Stimulated activated CD4-positive, alpha-beta T cell treated with anti-CD3 and anti-CD28 coated beads, TNF-alpha, amount 100 ng/mL, for 4 hours (primary cell): ENCODE data around the gene CSNK1G2.
"Not testable (repeated sequence)": the region's sequence is repeated elsewhere in the genome, so short reads cannot be mapped to it uniquely, and the experiment has no call there.

Source experiments
- DNase-seq, 3 experiments: peaks; one replicate each; pipeline ENCODE4 v3.0.0-alpha.2; 2020; ENCODE audit warnings: low read depth in 3 of 3

CSNK1G2 gene

DNA sequence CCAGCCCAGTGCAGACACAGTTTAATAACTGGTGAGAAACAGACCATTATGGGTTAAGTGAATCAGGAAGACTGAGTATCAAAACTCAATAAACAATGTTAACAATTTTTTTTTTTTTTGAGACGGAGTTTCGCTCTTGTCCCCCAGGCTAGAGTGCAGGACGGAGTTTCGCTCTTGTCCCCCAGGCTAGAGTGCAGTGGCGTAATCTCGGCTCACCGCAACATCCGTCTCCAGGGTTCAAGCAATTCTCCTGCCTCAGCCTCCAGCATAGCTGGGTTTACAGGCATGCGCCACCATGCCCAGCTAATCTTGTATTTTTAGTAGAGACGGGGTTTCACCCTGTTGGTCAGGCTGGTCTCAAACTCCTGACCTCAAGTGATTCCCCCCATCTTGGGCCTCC, 47.5 kb downstream of the CSNK1G2 start:
- not testable (repeated sequence) for DNase-seq

GRCh38 chr19:1989513-1990229, 48.7 kb downstream of the CSNK1G2 start:
- DNase-seq: no peak

- no peak for DNase-seq
These were observed 49.5 kb downstream of the CSNK1G2 start for GRCh38 chr19:1990230-1991017.

DNA sequence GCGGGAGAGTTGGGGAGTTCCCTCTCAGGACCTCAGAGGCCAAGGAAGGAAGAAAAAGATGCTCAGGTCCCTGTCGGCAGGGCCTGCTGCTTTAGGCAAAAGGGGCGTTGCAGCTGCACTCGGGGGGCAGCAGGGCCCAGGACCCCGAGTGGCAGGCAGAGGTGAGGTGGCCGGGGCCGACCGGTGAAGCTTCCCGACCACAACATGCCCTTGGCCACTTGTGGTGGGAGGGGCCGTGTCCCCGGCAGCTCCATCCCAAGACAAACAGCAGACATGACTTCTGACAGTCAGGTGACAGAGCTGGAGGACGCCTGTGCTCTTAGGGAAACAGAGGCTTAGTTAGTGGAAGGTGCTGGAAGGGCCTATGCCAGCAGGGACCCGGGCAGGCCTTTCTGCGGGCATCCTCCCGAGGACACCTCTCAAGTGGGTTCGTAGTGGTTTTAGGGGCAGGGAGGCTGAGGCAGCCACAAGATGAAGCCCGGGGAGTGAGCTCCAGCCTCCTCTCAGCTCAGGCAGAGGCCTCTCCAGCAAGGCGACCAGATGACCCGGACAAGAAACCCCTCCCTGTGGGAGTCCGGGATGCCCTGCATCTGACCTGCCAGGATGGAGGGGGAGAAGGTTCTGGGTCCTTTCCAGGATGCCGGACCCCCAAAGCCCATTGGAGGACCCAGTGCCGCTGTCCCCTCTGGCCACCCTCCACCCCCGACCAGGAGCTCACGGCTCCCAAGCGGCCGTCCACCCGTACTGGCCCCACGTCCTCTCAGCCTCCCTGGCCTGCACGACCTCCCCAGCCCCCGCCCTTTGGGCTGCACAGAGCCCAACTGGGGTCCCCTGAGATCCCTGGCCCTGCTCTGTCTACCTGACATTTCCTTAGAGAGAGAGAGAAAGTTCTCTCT, 50.3 kb downstream of the CSNK1G2 start:
- DNase-seq: no peak

- no peak for DNase-seq
These were observed 51.8 kb downstream of the CSNK1G2 start for GRCh38 chr19:1992759-1993260.

DNA sequence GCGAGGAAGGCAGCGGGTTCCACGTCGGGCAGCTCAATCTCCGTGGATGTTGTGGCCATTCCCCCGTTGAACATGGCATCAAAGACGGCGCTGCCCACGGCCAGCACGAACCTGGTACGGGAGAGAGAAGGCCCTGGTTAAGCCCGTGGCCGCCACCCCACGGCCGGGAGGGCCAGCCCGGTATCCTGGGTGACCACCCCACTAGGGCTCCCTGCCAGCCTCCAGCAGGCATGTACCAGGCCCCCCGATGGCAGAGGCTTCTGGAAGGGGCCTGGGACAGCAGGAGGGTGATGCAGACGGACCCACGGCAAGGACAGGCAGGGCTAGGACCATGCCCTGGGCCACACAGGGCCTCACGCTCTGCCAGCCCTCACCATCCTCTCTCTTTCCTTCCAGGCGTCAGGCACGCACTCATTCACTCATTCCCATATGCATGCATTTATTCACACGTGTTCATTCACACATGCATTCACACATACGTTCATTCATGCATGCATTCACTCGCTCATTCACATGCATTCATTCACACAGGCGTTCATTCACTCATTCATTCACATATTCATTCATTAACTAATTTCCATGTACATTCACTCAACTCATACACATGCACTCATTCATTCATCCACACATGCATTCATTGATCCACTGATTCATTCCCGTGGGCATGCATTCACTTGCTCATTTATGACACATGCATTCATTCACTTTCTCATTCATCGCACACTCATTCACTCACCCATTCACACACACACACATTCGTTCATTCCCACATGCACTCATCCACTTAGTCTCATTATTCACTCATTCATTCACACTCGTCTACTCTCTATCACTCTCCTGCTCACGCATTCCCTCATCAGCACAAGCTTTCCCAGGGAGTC, 56.6 kb downstream of the CSNK1G2 start:
- no peak for DNase-seq

DNA sequence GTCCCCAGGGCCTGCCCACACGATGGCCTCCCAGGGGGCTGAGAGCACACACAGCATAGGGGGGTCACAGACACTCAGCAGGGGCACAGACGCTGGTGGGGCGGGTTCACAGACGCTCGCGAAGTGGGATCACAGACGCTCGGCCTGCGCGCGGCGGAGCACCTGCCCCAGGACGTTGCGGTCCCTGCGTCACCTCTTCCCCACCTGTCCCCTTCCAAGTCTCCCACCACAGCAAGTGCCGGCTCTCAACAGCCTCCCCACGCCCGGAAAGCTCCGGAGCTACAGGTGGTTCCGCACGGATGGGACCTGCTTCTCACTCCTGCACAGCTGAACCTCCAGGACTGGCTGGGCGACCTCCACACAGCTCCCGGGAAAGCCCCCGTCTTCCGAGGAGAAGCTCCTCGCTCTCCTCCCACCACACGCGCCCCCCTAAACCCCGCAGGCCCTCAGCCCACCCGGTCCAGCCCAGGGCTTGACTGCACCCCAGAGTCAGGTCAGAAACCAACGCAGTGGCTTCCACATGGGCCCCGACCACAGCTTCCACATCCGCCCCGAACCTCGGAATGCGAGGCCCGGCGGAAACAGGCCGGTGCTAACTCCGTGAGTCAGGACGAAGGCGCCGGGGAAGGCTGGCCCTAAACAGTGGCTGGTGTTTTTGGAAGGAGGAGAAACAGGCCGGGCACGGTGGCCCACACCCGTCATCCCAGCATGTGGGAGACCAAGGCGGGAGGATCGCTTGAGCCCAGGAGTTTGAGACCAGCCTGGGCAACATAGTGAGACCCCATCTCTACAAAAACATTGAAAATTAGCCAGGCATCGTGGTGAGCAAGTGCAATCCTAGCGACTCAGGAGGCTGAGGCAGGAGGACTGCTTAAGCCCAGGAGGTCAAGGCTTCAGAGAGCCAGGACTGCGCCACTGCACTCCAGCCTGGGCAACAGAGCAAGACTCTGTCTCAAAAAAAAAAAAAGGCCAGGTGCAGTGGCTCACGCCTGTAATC, 58.0 kb downstream of the CSNK1G2 start:
- DNase-seq: no peak

- no peak for DNase-seq
These were observed 59.0 kb downstream of the CSNK1G2 start for GRCh38 chr19:1999856-2000515.

DNA sequence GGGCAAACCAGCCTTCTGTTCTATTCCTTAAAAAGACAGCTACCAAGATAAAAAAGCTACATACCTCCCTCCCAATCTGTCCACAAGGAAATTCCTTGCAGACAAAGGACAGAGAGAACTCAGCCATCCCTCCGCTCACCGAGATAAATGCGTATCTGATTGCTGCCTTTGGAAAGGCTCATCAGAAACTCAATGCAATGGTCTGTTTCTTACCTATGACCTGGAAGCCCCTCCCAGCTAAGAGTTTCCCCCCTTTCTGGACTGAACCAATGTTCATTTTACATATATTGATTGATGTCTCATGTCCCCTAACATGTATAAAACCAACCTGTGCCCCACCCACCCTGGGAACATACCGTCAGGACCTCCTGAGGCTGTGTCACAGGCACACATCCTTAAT, 62.9 kb downstream of the CSNK1G2 start:
- no peak for DNase-seq

GRCh38 chr19:2010135-2010668, 69.2 kb downstream of the CSNK1G2 start:
- no peak for DNase-seq

GRCh38 chr19:2011169-2011568, 70.2 kb downstream of the CSNK1G2 start:
- no peak for DNase-seq

- no peak for DNase-seq
These were observed 72.1 kb downstream of the CSNK1G2 start for GRCh38 chr19:2012941-2013682.

- no peak for DNase-seq
These were observed 72.7 kb downstream of the CSNK1G2 start for GRCh38 chr19:2013683-2013961.

GRCh38 chr19:2014131-2014571, 73.2 kb downstream of the CSNK1G2 start:
- DNase-seq: no peak

- no peak for DNase-seq
These were observed 74.0 kb downstream of the CSNK1G2 start for GRCh38 chr19:2014731-2015607.

DNA sequence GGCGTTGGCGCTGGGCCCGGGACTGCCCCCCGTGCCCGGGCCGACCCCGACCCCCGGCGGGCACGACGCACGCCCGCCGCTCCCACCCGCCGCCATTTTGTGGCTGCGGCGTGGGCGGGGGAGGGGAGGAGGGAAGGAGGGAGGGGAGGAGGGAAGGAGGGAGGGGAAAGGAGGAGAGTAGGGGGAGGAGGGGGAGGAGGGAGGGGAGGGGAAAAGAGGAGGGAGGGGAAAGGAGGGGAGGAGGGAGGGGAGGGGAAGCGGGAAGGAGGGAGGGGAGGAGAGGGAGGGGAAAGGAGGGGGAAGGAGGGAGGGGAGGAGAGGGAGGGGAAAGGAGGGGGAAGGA, 74.6 kb downstream of the CSNK1G2 start, which contains the start of gene BTBD2:
Gene BTBD2 (minus strand): TSS at position 107 of the 343 bp plus-strand sequence. CDS start 11 bp downstream, at position 96.
- peak; percentile 39 to 59 (median 45) for DNase-seq
